Activated T-cell treated with anti-CD3 and anti-CD28 coated beads, Interleukin-2, amount 50 U/mL, for 4 hours (primary cell): ENCODE results near the gene ITGB3BP. TPM values are rescaled to one million over a fixed set of nuclear protein-coding genes. Genes with fewer than 3 reads are reported as not detected.
"Not testable (repeated sequence)": the region's sequence is repeated elsewhere in the genome, so short reads cannot be mapped to it uniquely, and the experiment has no call there.

Source experiments
- ATAC-seq, 2 donors: fragments of 200-7000 bp; cut with Tn5 transposase; one replicate each; pipeline ENCODE4 v1.10.0; 2021
- DNase-seq: peaks from one replicate; pipeline ENCODE4 v3.0.0-alpha.2; 2020
- H3K27me3 Mint-ChIP-seq: one replicate; pipeline ENCODE4 v1.8.0; 2021; ENCODE audit warnings: low read depth, mixed read lengths
- H3K36me3 Mint-ChIP-seq: one replicate; pipeline ENCODE4 v1.8.0; 2022; ENCODE audit warnings: mixed read lengths; ENCODE audit not compliant: insufficient read depth
- H3K4me1 Mint-ChIP-seq: one replicate; pipeline ENCODE4 v1.8.0; 2021; ENCODE audit warnings: low read depth, mixed read lengths
- H3K4me3 Mint-ChIP-seq: one replicate; pipeline ENCODE4 v1.8.0; 2021; ENCODE audit warnings: mild to moderate bottlenecking, moderate library complexity, mixed read lengths
- H3K9me3 Mint-ChIP-seq: one replicate; pipeline ENCODE4 v1.8.0; 2021; ENCODE audit warnings: mixed read lengths
- total RNA-seq, 3 donors: library from RNA; stranded (reverse); gene quantifications; one replicate each; pipeline ENCODE4 v1.2.1, GENCODE V29; 2021

The ITGB3BP gene
- 10 to 100 TPM; 29.7 to 33.8 (median 32.9) TPM for total RNA-seq

GRCh38 chr1:63522891-63523728 is at the start of gene ITGB3BP, which contains the start of gene EFCAB7:
ITGB3BP (minus strand) TSS chr1:63523225; CDS start chr1:63523133, 92 bp downstream.
EFCAB7 (plus strand) TSS chr1:63523525; CDS start chr1:63525573, 2,048 bp downstream.
- peaks cover 3% of the 10 kb centered on the region for H3K36me3 Mint-ChIP-seq
- H3K4me3 Mint-ChIP-seq: peak within 1 kb of the TSS; percentile 96
- H3K27me3 Mint-ChIP-seq: no peaks in the 10 kb centered on the region
- H3K9me3 Mint-ChIP-seq: no peaks in the 10 kb centered on the region
- ATAC-seq: peak; percentile 91
- H3K4me1 Mint-ChIP-seq: peaks cover 27% of the 10 kb centered on the region
- DNase-seq: peak; percentile 69

GRCh38 chr1:63572686-63573085 is 49.7 kb upstream of the ITGB3BP start:
- not testable (repeated sequence) for H3K4me3 Mint-ChIP-seq, H3K9me3 Mint-ChIP-seq, H3K36me3 Mint-ChIP-seq, ATAC-seq, DNase-seq, H3K27me3 Mint-ChIP-seq, H3K4me1 Mint-ChIP-seq

DNA sequence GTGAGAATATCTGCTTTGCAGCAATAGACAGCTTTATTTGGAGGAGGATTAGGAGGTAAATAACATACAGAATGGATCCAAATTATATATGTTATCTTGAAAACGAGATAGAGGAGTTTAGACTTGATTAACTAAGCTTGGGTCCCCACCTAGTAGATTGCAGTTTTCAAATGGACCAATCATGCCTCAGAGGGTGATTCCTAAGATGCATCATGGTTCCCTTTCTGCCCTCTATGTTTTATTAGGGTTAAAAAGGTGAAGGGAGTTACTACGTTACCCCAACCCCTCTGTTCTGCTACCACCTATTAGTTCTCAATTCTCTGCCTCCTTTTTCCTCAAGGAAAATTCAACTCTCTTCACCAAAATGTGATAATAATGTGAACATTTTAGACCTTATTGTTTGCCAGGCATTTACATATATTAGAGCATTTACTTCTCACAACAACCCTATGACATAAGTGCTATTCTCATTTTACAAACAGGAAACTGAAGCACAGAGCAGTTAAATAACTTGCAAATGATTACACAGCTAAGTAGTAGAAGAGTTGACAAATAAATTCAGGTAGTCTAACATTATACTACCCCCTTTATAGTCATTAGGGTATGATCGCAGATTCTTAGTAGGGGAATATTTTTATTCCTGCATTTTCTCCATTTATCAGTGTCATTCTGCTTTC is 46.8 kb upstream of the ITGB3BP start:
- no peak for DNase-seq
- Mint-ChIP-seq H3K4me1 (no peaks in the 10 kb centered on the region), H3K9me3 (no peaks in the 10 kb centered on the region), H3K27me3 (no peaks in the 10 kb centered on the region), H3K4me3 (no peak overlapping the region), H3K36me3 (peaks cover 9% of the 10 kb centered on the region)
- no peak for ATAC-seq

- ATAC-seq (no peak), DNase-seq (no peak)
- Mint-ChIP-seq H3K9me3 (no peaks in the 10 kb centered on the region), H3K36me3 (peaks cover 14% of the 10 kb centered on the region), H3K4me3 (no peak overlapping the region), H3K27me3 (no peaks in the 10 kb centered on the region), H3K4me1 (no peaks in the 10 kb centered on the region)
Observed at GRCh38 chr1:63569068-63569467, 46.0 kb upstream of the ITGB3BP start.

DNA sequence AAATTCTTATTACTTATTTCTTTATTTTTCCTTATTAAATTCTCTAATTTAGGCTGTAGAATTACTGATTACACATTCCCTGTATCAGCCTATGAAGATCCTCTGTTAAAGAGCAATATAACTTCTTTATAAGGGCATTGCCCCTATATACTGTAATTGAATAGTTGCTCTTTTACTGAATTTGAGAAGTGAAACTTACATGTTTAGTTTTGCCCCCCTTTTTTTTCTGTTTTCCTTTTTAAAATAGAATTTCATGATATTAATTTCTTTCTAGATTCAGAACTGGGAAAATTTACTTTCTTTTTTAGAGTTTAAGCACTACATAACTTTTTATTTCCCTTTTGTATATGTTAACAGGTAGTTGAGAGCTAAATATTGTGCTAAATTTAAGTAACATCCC is 40.7 kb upstream of the ITGB3BP start:
- H3K4me1 Mint-ChIP-seq: no peaks in the 10 kb centered on the region
- ATAC-seq: no peak
- no peak overlapping the region for H3K4me3 Mint-ChIP-seq
- no peak for DNase-seq
- no peaks in the 10 kb centered on the region for H3K27me3 Mint-ChIP-seq
- H3K36me3 Mint-ChIP-seq: peaks cover 16% of the 10 kb centered on the region
- no peaks in the 10 kb centered on the region for H3K9me3 Mint-ChIP-seq

GRCh38 chr1:63559357-63559756 is 36.3 kb upstream of the ITGB3BP start:
- Mint-ChIP-seq H3K27me3 (no peaks in the 10 kb centered on the region), H3K4me1 (no peaks in the 10 kb centered on the region), H3K4me3 (no peak overlapping the region), H3K9me3 (no peaks in the 10 kb centered on the region), H3K36me3 (peaks cover 10% of the 10 kb centered on the region)
- no peak for DNase-seq
- no peak for ATAC-seq

GRCh38 chr1:63557365-63557987 is 34.5 kb upstream of the ITGB3BP start:
- DNase-seq: no peak
- no peak overlapping the region for H3K4me3 Mint-ChIP-seq
- peaks cover 10% of the 10 kb centered on the region for H3K36me3 Mint-ChIP-seq
- H3K9me3 Mint-ChIP-seq: no peaks in the 10 kb centered on the region
- no peak for ATAC-seq
- H3K27me3 Mint-ChIP-seq: no peaks in the 10 kb centered on the region
- no peaks in the 10 kb centered on the region for H3K4me1 Mint-ChIP-seq

DNA sequence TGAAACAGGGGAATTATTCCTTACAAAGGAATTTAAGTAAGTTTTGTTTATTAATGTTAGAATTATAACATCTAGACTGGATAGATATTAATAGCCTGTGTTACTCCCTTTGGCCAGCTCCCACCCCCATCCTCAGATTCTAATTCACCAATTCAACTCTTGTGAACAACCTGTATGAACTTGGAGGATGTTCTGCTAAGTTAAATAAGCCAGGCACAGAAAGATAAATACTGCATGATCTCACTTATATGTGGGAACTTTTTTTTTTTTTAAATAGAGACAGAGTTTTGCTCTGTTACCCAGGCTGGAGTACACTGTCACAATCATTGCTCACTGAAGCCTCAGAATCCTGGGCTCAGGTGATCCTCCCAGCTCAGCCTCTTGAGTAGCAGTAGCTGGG is 32.5 kb upstream of the ITGB3BP start:
- no peak for ATAC-seq
- H3K27me3 Mint-ChIP-seq: no peaks in the 10 kb centered on the region
- DNase-seq: no peak
- no peaks in the 10 kb centered on the region for H3K9me3 Mint-ChIP-seq
- no peak overlapping the region for H3K4me3 Mint-ChIP-seq
- no peaks in the 10 kb centered on the region for H3K4me1 Mint-ChIP-seq
- peaks cover 8% of the 10 kb centered on the region for H3K36me3 Mint-ChIP-seq

DNA sequence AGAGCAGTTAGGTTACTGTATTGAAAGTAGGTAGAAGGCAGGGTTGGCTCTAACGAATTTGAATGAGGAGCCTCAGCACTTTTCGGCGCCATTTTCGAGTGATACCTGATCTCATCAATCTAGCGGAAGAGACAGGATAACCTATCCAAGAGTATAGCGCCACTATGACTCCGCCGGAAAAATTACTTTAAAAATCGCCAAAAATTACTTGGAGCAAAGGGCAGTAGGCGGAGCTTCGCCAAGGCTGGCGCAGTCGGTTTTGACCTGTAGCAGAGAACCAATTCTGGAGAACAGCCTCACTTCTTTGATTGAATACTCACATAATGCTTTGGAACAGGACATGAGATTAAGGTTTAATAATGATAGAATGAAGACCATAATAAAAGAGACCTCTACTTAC is 25.9 kb upstream of the ITGB3BP start:
- ATAC-seq (no peak), DNase-seq (no peak)
- Mint-ChIP-seq H3K4me1 (no peaks in the 10 kb centered on the region), H3K4me3 (no peak overlapping the region), H3K27me3 (no peaks in the 10 kb centered on the region), H3K36me3 (peaks cover 14% of the 10 kb centered on the region), H3K9me3 (no peaks in the 10 kb centered on the region)

GRCh38 chr1:63548303-63548702 is 25.3 kb upstream of the ITGB3BP start:
- no peak for ATAC-seq
- peaks cover 14% of the 10 kb centered on the region for H3K36me3 Mint-ChIP-seq
- H3K27me3 Mint-ChIP-seq: no peaks in the 10 kb centered on the region
- no peak for DNase-seq
- H3K4me1 Mint-ChIP-seq: no peaks in the 10 kb centered on the region
- no peak overlapping the region for H3K4me3 Mint-ChIP-seq
- H3K9me3 Mint-ChIP-seq: no peaks in the 10 kb centered on the region

DNA sequence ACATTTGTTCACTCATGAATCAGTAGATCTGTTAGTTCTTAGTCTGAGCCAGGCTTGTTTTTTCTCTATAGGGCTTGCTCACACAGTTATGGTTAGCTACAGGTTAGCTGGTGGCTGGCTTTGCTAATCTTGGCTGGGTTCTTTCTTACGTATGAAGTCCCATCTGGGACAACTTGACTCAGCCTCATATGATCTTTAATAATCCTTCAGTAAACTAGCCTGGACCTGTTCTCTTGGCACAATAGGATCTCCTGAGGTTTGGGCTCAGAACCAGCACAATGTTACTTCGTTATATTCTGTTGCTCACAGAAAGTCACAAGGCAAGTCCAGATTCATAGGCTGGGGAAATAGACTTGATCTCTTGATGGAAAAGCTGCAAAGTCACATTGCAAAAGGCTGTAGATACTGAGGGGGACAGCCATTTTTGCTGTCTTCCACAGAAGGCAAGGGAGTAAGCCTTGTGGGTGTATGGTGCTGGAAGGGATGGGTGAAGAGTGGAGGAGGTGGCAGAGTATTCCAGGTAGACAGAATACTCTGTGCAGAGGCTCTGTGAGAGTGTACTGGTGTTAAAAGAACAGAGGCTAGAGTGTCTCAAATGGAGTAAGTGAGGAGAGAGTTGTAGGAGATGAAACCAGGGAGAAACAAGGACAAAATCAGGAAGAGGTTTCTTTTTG is 24.7 kb upstream of the ITGB3BP start:
- H3K4me3 Mint-ChIP-seq: no peak overlapping the region
- no peaks in the 10 kb centered on the region for H3K27me3 Mint-ChIP-seq
- peaks cover 13% of the 10 kb centered on the region for H3K36me3 Mint-ChIP-seq
- DNase-seq (no peak), ATAC-seq (no peak)
- no peaks in the 10 kb centered on the region for H3K4me1 Mint-ChIP-seq
- no peaks in the 10 kb centered on the region for H3K9me3 Mint-ChIP-seq

GRCh38 chr1:63545780-63546179 is 22.8 kb upstream of the ITGB3BP start:
- Mint-ChIP-seq H3K9me3 (no peaks in the 10 kb centered on the region), H3K4me1 (no peaks in the 10 kb centered on the region), H3K27me3 (no peaks in the 10 kb centered on the region), H3K36me3 (peaks cover 13% of the 10 kb centered on the region), H3K4me3 (no peak overlapping the region)
- DNase-seq (no peak), ATAC-seq (no peak)

- ATAC-seq: no peak
- Mint-ChIP-seq H3K4me3 (no peak overlapping the region), H3K4me1 (no peaks in the 10 kb centered on the region), H3K36me3 (peaks cover 6% of the 10 kb centered on the region), H3K27me3 (no peaks in the 10 kb centered on the region), H3K9me3 (no peaks in the 10 kb centered on the region)
- DNase-seq: no peak
Observed at GRCh38 chr1:63537940-63538339, 14.9 kb upstream of the ITGB3BP start.

GRCh38 chr1:63537006-63537405 is 14.0 kb upstream of the ITGB3BP start:
- H3K27me3 Mint-ChIP-seq: no peaks in the 10 kb centered on the region
- H3K36me3 Mint-ChIP-seq: peaks cover 8% of the 10 kb centered on the region

More at GRCh38 chr1:63537006-63537405, 14.0 kb upstream of the ITGB3BP start:
- H3K4me3 Mint-ChIP-seq: no peak overlapping the region
- DNase-seq (no peak), ATAC-seq (no peak)
- H3K4me1 Mint-ChIP-seq: no peaks in the 10 kb centered on the region
- H3K9me3 Mint-ChIP-seq: no peaks in the 10 kb centered on the region
